Naive B cell (primary cell): ENCODE data around the gene NUP98. TPM values are rescaled to one million over a fixed set of nuclear protein-coding genes. Genes with fewer than 3 reads are reported as not detected.
"Not testable (repeated sequence)": the region's sequence is repeated elsewhere in the genome, so short reads cannot be mapped to it uniquely, and the experiment has no call there.

ENCODE experiments used
- ATAC-seq, 2 donors: fragments of 150-1000 bp; cut with Tn5 transposase; 2 replicates each; pipeline ENCODE4 v1.10.0; 2021; ENCODE audit warnings: low read depth in 2 of 2, mild to moderate bottlenecking in 2 of 2, moderate library complexity in 2 of 2
- DNase-seq: peaks from one replicate; pipeline ENCODE4 v3.0.0; 2022
- H3K27ac Mint-ChIP-seq, 6 donors: one replicate each; pipeline ENCODE4 v1.8.0; 2020 to 2022; ENCODE audit warnings: mild to moderate bottlenecking in 6 of 6, mixed read lengths in 6 of 6, moderate library complexity in 5 of 6, inconsistent platforms in 2 of 6
- H3K27me3 Mint-ChIP-seq, 3 donors: one replicate each; pipeline ENCODE4 v1.8.0; 2021 to 2022; ENCODE audit warnings: mixed read lengths in 3 of 3, mild to moderate bottlenecking in 1 of 3
- H3K36me3 Mint-ChIP-seq, 2 donors: one replicate each; pipeline ENCODE4 v1.8.0; 2020 to 2022; ENCODE audit warnings: mixed read lengths in 2 of 2, inconsistent platforms in 1 of 2, mild to moderate bottlenecking in 1 of 2
- H3K4me1 Mint-ChIP-seq, 3 donors: one replicate each; pipeline ENCODE4 v1.8.0; 2020 to 2022; ENCODE audit warnings: mixed read lengths in 3 of 3, inconsistent platforms in 1 of 3, mild to moderate bottlenecking in 1 of 3, moderate library complexity in 1 of 3
- H3K4me3 Mint-ChIP-seq, 8 donors: one replicate each; pipeline ENCODE4 v1.8.0; 2020 to 2022; ENCODE audit warnings: mild to moderate bottlenecking in 8 of 8, mixed read lengths in 8 of 8, moderate library complexity in 8 of 8, inconsistent platforms in 2 of 8
- H3K9me3 Mint-ChIP-seq, 7 donors: one replicate each; pipeline ENCODE4 v1.8.0; 2020 to 2022; ENCODE audit warnings: mixed read lengths in 7 of 7, mild to moderate bottlenecking in 5 of 7, inconsistent platforms in 2 of 7, moderate library complexity in 1 of 7
- polyA plus RNA-seq, 6 donors: library from polyadenylated mRNA; unstranded; fragments of 300-500 nt; fragmentation: Illumina TruSeq; gene quantifications; one replicate each; pipeline ENCODE4 v1.2.3, GENCODE V29; 2021; ENCODE audit warnings: low read depth in 6 of 6

The NUP98 gene
- polyA plus RNA-seq, 6 donors from 2014 or later: 29.4 to 57.0 (median 38.7) TPM

- ATAC-seq (peak; percentile 71 to 74), DNase-seq (peak; percentile 54)
- Mint-ChIP-seq H3K9me3 (no peaks in the 10 kb centered on the region), H3K36me3 (no peaks in the 10 kb centered on the region), H3K4me3 (peak within 1 kb of the TSS; percentile 96 to 99 (median 98)), H3K27me3 (no peaks in the 10 kb centered on the region), H3K4me1 (peaks cover 12 to 23% (median 19%) of the 10 kb centered on the region in 3 donors), H3K27ac (peak within 1 kb of the TSS; percentile 91 to 97 (median 95))
These were observed 10.8 kb upstream of the NUP98 start, which contains the start of gene PGAP2 for GRCh38 chr11:3807909-3808860. Gene PGAP2, plus strand, starts transcription at chr11:3808560. Its CDS starts 2,700 bp downstream, at chr11:3811260.

GRCh38 chr11:3803726-3804495, 6.6 kb upstream of the NUP98 start:
- Mint-ChIP-seq H3K27ac (no peak overlapping the region), H3K27me3 (no peaks in the 10 kb centered on the region), H3K4me1 (peaks cover 11 to 15% (median 14%) of the 10 kb centered on the region in 3 donors), H3K36me3 (no peaks in the 10 kb centered on the region), H3K9me3 (no peaks in the 10 kb centered on the region), H3K4me3 (peak overlapping the region in 1 of 8 donors; percentile 40)
- DNase-seq: no peak
- no peak for ATAC-seq

- Mint-ChIP-seq H3K36me3 (no peaks in the 10 kb centered on the region), H3K4me3 (peak overlapping the region in 1 of 8 donors; percentile 61), H3K27me3 (no peaks in the 10 kb centered on the region), H3K9me3 (no peaks in the 10 kb centered on the region), H3K4me1 (peaks cover 6 to 16% (median 11%) of the 10 kb centered on the region in 3 donors), H3K27ac (peak overlapping the region in 4 of 6 donors; percentile 16 to 69 (median 38))
- DNase-seq (no peak), ATAC-seq (no peak)
These were observed 4.8 kb upstream of the NUP98 start for GRCh38 chr11:3802011-3802790.

GRCh38 chr11:3799873-3800272, 2.5 kb upstream of the NUP98 start:
- no peaks in the 10 kb centered on the region for H3K36me3 Mint-ChIP-seq
- H3K9me3 Mint-ChIP-seq: no peaks in the 10 kb centered on the region
- H3K4me3 Mint-ChIP-seq: peak overlapping the region in 3 of 8 donors; percentile 6 to 89 (median 21)
- peak overlapping the region in 4 of 6 donors; percentile 26 to 58 (median 55) for H3K27ac Mint-ChIP-seq
- ATAC-seq: no peak
- H3K27me3 Mint-ChIP-seq: no peaks in the 10 kb centered on the region
- peaks cover 19 to 36% (median 31%) of the 10 kb centered on the region in 3 donors for H3K4me1 Mint-ChIP-seq
- no peak for DNase-seq

- ATAC-seq (no peak), DNase-seq (no peak)
- peaks cover 19 to 42% (median 39%) of the 10 kb centered on the region in 3 donors for H3K4me1 Mint-ChIP-seq
These were observed 1.8 kb upstream of the NUP98 start for GRCh38 chr11:3799143-3799542.

GRCh38 chr11:3796801-3797328, 489 bp downstream of the NUP98 start:
- peak overlapping the region; percentile 89 to 100 (median 97) for H3K4me3 Mint-ChIP-seq
- H3K27ac Mint-ChIP-seq: peak overlapping the region; percentile 98 to 100 (median 99)
- H3K4me1 Mint-ChIP-seq: peaks cover 16 to 49% (median 39%) of the 10 kb centered on the region in 3 donors
- ATAC-seq (peak in 1 of 2 donors; percentile 36), DNase-seq (no peak)
- no peaks in the 10 kb centered on the region for H3K27me3 Mint-ChIP-seq
- no peaks in the 10 kb centered on the region for H3K36me3 Mint-ChIP-seq
- H3K9me3 Mint-ChIP-seq: no peaks in the 10 kb centered on the region

More at GRCh38 chr11:3799143-3799542, 1.8 kb upstream of the NUP98 start:
- H3K27ac Mint-ChIP-seq: peak overlapping the region in 5 of 6 donors; percentile 58 to 99 (median 99)
- H3K36me3 Mint-ChIP-seq: no peaks in the 10 kb centered on the region
- H3K4me3 Mint-ChIP-seq: peak overlapping the region in 7 of 8 donors; percentile 44 to 100 (median 93)
- no peaks in the 10 kb centered on the region for H3K27me3 Mint-ChIP-seq
- H3K9me3 Mint-ChIP-seq: no peaks in the 10 kb centered on the region

- Mint-ChIP-seq H3K36me3 (no peaks in the 10 kb centered on the region), H3K4me1 (peaks cover 16 to 49% (median 39%) of the 10 kb centered on the region in 3 donors), H3K4me3 (peak overlapping the region; percentile 89 to 100 (median 97))
These were observed 1.0 kb downstream of the NUP98 start for GRCh38 chr11:3796346-3796745.

GRCh38 chr11:3796002-3796311, 1.4 kb downstream of the NUP98 start:
- Mint-ChIP-seq H3K9me3 (no peaks in the 10 kb centered on the region), H3K4me3 (peak overlapping the region; percentile 89 to 100 (median 97)), H3K27me3 (no peaks in the 10 kb centered on the region), H3K36me3 (no peaks in the 10 kb centered on the region), H3K27ac (peak overlapping the region; percentile 98 to 100 (median 99)), H3K4me1 (peaks cover 16 to 49% (median 39%) of the 10 kb centered on the region in 3 donors)
- DNase-seq (no peak), ATAC-seq (no peak)

More at GRCh38 chr11:3796346-3796745, 1.0 kb downstream of the NUP98 start:
- no peak for DNase-seq
- Mint-ChIP-seq H3K27me3 (no peaks in the 10 kb centered on the region), H3K9me3 (no peaks in the 10 kb centered on the region), H3K27ac (peak overlapping the region; percentile 98 to 100 (median 99))
- ATAC-seq: no peak

GRCh38 chr11:3795131-3796001, 2.0 kb downstream of the NUP98 start:
- Mint-ChIP-seq H3K27me3 (no peaks in the 10 kb centered on the region), H3K4me1 (peaks cover 18 to 51% (median 39%) of the 10 kb centered on the region in 3 donors), H3K4me3 (peak overlapping the region; percentile 47 to 99 (median 94))

GRCh38 chr11:3794387-3794786, 3.0 kb downstream of the NUP98 start:
- H3K27ac Mint-ChIP-seq: peak overlapping the region in 5 of 6 donors; percentile 5 to 98 (median 72)
- peak overlapping the region in 1 of 8 donors; percentile 22 for H3K4me3 Mint-ChIP-seq
- ATAC-seq, DNase-seq, H3K27me3 Mint-ChIP-seq, H3K9me3 Mint-ChIP-seq, H3K36me3 Mint-ChIP-seq: not testable (repeated sequence)
- H3K4me1 Mint-ChIP-seq: peaks cover 20 to 55% (median 39%) of the 10 kb centered on the region in 3 donors

More at GRCh38 chr11:3795131-3796001, 2.0 kb downstream of the NUP98 start:
- Mint-ChIP-seq H3K27ac (peak overlapping the region; percentile 98 to 100 (median 99)), H3K36me3 (no peaks in the 10 kb centered on the region), H3K9me3 (no peaks in the 10 kb centered on the region)
- no peak for ATAC-seq
- DNase-seq: no peak

- no peaks in the 10 kb centered on the region for H3K9me3 Mint-ChIP-seq
- no peaks in the 10 kb centered on the region for H3K27me3 Mint-ChIP-seq
- peaks cover 33 to 60% (median 34%) of the 10 kb centered on the region in 3 donors for H3K4me1 Mint-ChIP-seq
- H3K27ac Mint-ChIP-seq: peak overlapping the region; percentile 58 to 94 (median 78)
- H3K4me3 Mint-ChIP-seq: no peak overlapping the region
- DNase-seq: no peak
- ATAC-seq: no peak
- H3K36me3 Mint-ChIP-seq: peaks cover 0 to 4% of the 10 kb centered on the region in 2 donors
These were observed 10.4 kb downstream of the NUP98 start for GRCh38 chr11:3786781-3787428.
